Measurements from ENCODE around the gene WBP4. TPM values are rescaled to one million over a fixed set of nuclear protein-coding genes. Genes with fewer than 3 reads are reported as not detected.

WBP4 gene
- total and polyA plus RNA-seq, 2 of the 13 experiments (the other 11 are each of a cell fraction or from before 2014, with no cell fraction given): 6.7 to 11.7 TPM

- no TSS peak for BruUV-seq (replicated peaks)
- no peak overlapping the region for H3K4me3 ChIP-seq (replicated peaks in 1 of 3; ENCODE audit: insufficient read depth in 1 of 3, low read depth in 2 of 3, low read length in 3 of 3)
- WGBS (ENCODE audit: low lambda C conversion rate): 100% methylated on average over 5 of the region's 5 CpGs
- CTCF ChIA-PET (ENCODE audit: low intra/inter-chr PET ratio, low total read pairs): no interaction called here
- FAIRE-seq (no peak), ATAC-seq (no peak), DNase-seq (ENCODE audit: low spot score) (no peak)
- H3K4me1 ChIP-seq (ENCODE audit: insufficient read depth, low read length): peaks cover 45% of the 10 kb centered on the region
- intact Hi-C loops (cut with micrococcal nuclease; ENCODE audit: unreplicated experiment) (no loop called here), in situ Hi-C loops (cut with HindIII; ENCODE audit: extremely low pct_ligation_motif_present, low pct_unique_long_range_greater_than_20kb) (no loop called here)
- peaks cover 7 to 14% of the 10 kb centered on the region in 2 experiments; a peak in 3 of 5 replicates for H3K36me3 ChIP-seq (replicated peaks in 1 of 2; ENCODE audit: control insufficient read depth in 1 of 2, insufficient read depth in 2 of 2, low read length in 2 of 2)
- no peak overlapping the region for H3K9ac ChIP-seq (ENCODE audit: insufficient read depth, low read depth, low read length)
- H3K4me2 ChIP-seq (ENCODE audit: low read depth, low read length): no peak overlapping the region
- peaks cover 9% of the 10 kb centered on the region for H3K9me3 ChIP-seq (ENCODE audit: low read length)
- H2AFZ ChIP-seq (ENCODE audit: low read length): no peak overlapping the region
- POLR2A ChIA-PET: interaction anchor here (1.5 kb wide), 1 partner anchor 12 kb away, joined by 3 read pairs; no protein-coding TSS in a partner anchor
- TF ChIP-seq PREB (CRISPR knock-in tag; IDR thresholded peaks at IDR 0.05) (no peak), ZNF432 (CRISPR knock-in tag; IDR thresholded peaks at IDR 0.05; ENCODE audit: borderline replicate concordance) (no peak), TBL1XR1 (IDR thresholded peaks at IDR 0.05; ENCODE audit: borderline replicate concordance, low read length, partially characterized antibody) (no peak), SAP130 (CRISPR knock-in tag; IDR thresholded peaks at IDR 0.05; ENCODE audit: low read depth) (no peak), ATF2 (CRISPR knock-in tag; IDR thresholded peaks at IDR 0.05) (no peak), ZNF781 (CRISPR knock-in tag; IDR thresholded peaks at IDR 0.05; ENCODE audit: borderline replicate concordance, not compliant biosample characterization) (no peak), ZNF549 (CRISPR knock-in tag; IDR thresholded peaks at IDR 0.05) (no peak), MTA3 (CRISPR knock-in tag; IDR thresholded peaks at IDR 0.05) (no peak), THAP9 (CRISPR knock-in tag; IDR thresholded peaks at IDR 0.05; ENCODE audit: borderline replicate concordance) (no peak)
- peaks cover 57% of the 10 kb centered on the region for H3K79me2 ChIP-seq (ENCODE audit: insufficient read depth, low read length)
- H3K27me3 ChIP-seq (ENCODE audit: control insufficient read depth in 1 of 2, insufficient read depth in 2 of 2, low read length in 2 of 2): no peaks in the 10 kb centered on the region
- no peak overlapping the region for H3K27ac ChIP-seq (ENCODE audit: extremely low read length, insufficient read depth, low read length)
- peaks cover 2% of the 10 kb centered on the region; the same call in 1 of the 2 replicates for H4K20me1 ChIP-seq (ENCODE audit: insufficient read depth, low read length)
Observed at GRCh38 chr13:41048640-41049039, 12.7 kb upstream of the WBP4 start.

All from HepG2 (cell line).